A549 (cell line): ENCODE data around the gene IFITM1. TPM values are rescaled to one million over a fixed set of nuclear protein-coding genes. Genes with fewer than 3 reads are reported as not detected.

Source experiments
- ATAC-seq, 2 experiments: fragments of 200-7000 bp in 1 of 2; fragments of >200 bp in 1 of 2; cut with Nextera tagmentation in 1 of 2; cut with Tn5 transposase in 1 of 2; 3 replicates each; pipeline versions ENCODE4 v1.8.0 to v1.9.1; 2018 to 2020; ENCODE audit warnings: mild to moderate bottlenecking in 1 of 2, moderate library complexity in 1 of 2
- CTCF ChIA-PET: fragments of 300-600 bp; sonication (Branson Sonifier 250); formaldehyde crosslinking; extraction: SDS; loops from one replicate; lab custom pipeline; 2021; ENCODE audit warnings: antibody characterized with exemption, inconsistent platforms; lab: Yijun Ruan, JAX
- POLR2A ChIA-PET: fragments of 350-600 bp; formaldehyde crosslinking; extraction: SDS; loops from one replicate; lab custom pipeline; 2021; ENCODE audit warnings: antibody characterized with exemption, inconsistent platforms; lab: Yijun Ruan, JAX
- DNase-seq, 2 experiments: peaks; one replicate each; pipeline versions ENCODE4 v3.0.0 to v3.0.0-alpha.2; 2011 to 2016; ENCODE audit warnings: low read depth in 1 of 2, low spot score in 1 of 2
- FAIRE-seq: peaks from 2 replicates; lab custom pipeline; 2011; peaks lifted over from hg19 to GRCh38; lab: Jason Lieb, UNC
- H3K27ac ChIP-seq, 2 experiments: fragments of >200 bp; sonication (Bioruptor Twin); formaldehyde crosslinking; 3 replicates each; pipeline ENCODE4 v1.5.1; 2016 to 2017
- H3K4me1 ChIP-seq: fragments of >200 bp; sonication (Bioruptor Twin); formaldehyde crosslinking; 3 replicates; pipeline ENCODE4 v1.6.1; 2016
- H3K4me2 ChIP-seq: fragments of >200 bp; sonication (Bioruptor Twin); formaldehyde crosslinking; 3 replicates; pipeline ENCODE4 v1.6.1; 2016
- H3K4me3 ChIP-seq: fragments of >200 bp; sonication (Bioruptor Twin); formaldehyde crosslinking; 3 replicates; pipeline ENCODE4 v1.5.1; 2016
- H3K9me3 ChIP-seq: fragments of >200 bp; sonication (Bioruptor Twin); formaldehyde crosslinking; 3 replicates; pipeline ENCODE4 v1.6.1; 2016
- BHLHE40 ChIP-seq: IDR thresholded peaks from 2 replicates; pipeline ENCODE4 v1.6.1; 2012; ENCODE audit warnings: low read depth, low read length, inconsistent platforms
- CBX8 ChIP-seq: fragments of 200-600 bp; sonication (generic); IDR thresholded peaks from 2 replicates; pipeline ENCODE4 v1.6.1; 2016
- CEBPB ChIP-seq, 2 experiments: fragments of >200 bp in 1 of 2; sonication (Bioruptor Twin) in 1 of 2; formaldehyde crosslinking in 1 of 2; IDR thresholded peaks; 2 replicates each; pipeline ENCODE4 v1.6.1; 2012 to 2016
- CHD4 ChIP-seq: fragments of 200-600 bp; sonication (generic); IDR thresholded peaks from 2 replicates; pipeline ENCODE4 v1.6.1; 2016; ENCODE audit warnings: antibody characterized with exemption, mild to moderate bottlenecking, borderline replicate concordance
- FOSL2 ChIP-seq, 2 experiments: fragments of 450-650 bp in 1 of 2; fragments of >200 bp in 1 of 2; sonication (Bioruptor Twin) in 1 of 2; formaldehyde crosslinking; IDR thresholded peaks; 2 replicates each; pipeline versions ENCODE4 v1.5.0 to v1.6.1; 2016 to 2020; ENCODE audit warnings: mild to moderate bottlenecking in 1 of 2, moderate library complexity in 1 of 2
- FOXS1 ChIP-seq: fragments of 250-450 bp; sonication (Bioruptor Pico); IDR thresholded peaks from 2 replicates; pipeline ENCODE4 v1.5.0; 2020; ENCODE audit warnings: mild to moderate bottlenecking, moderate library complexity
- GATA3 ChIP-seq: IDR thresholded peaks from 2 replicates; pipeline ENCODE4 v1.6.1; 2012; ENCODE audit warnings: borderline replicate concordance
- HOXB13 ChIP-seq: fragments of 250-450 bp; sonication (Bioruptor Pico); IDR thresholded peaks from 2 replicates; pipeline ENCODE4 v1.5.0; 2020; ENCODE audit warnings: low read depth, mild to moderate bottlenecking, moderate library complexity
- KDM1A ChIP-seq: fragments of 200-600 bp; sonication (generic); IDR thresholded peaks from 2 replicates; pipeline ENCODE4 v1.6.1; 2016; ENCODE audit warnings: low read depth, mild to moderate bottlenecking
- KDM5A ChIP-seq: fragments of 200-600 bp; sonication (generic); IDR thresholded peaks from 2 replicates; pipeline ENCODE4 v1.6.1; 2016; ENCODE audit warnings: antibody characterized with exemption, mild to moderate bottlenecking
- MAFK ChIP-seq: fragments of 450-650 bp; IDR thresholded peaks from 2 replicates; pipeline ENCODE4 v1.6.1; 2014; ENCODE audit not compliant: partially characterized antibody
- MAX ChIP-seq: IDR thresholded peaks from 2 replicates; pipeline ENCODE4 v1.6.1; 2012
- MAZ ChIP-seq: fragments of 150-350 bp; IDR thresholded peaks from 2 replicates; pipeline ENCODE4 v1.6.1; 2014; ENCODE audit warnings: antibody characterized with exemption, low read depth, low read length, borderline replicate concordance
- NR3C1 ChIP-seq: fragments of >200 bp; sonication (Bioruptor Twin); formaldehyde crosslinking; IDR thresholded peaks from 3 replicates; pipeline ENCODE4 v1.6.1; 2017
- RAD21 ChIP-seq, 2 experiments: fragments of >200 bp in 1 of 2; sonication (Bioruptor Twin) in 1 of 2; formaldehyde crosslinking in 1 of 2; IDR thresholded peaks in 1 of 2; conservative IDR thresholded peaks in 1 of 2; 2 replicates in 1 of 2; 3 replicates in 1 of 2; pipeline ENCODE4 v1.6.1; 2012 to 2018; ENCODE audit warnings: inconsistent platforms in 1 of 2
- RFX5 ChIP-seq: fragments of 450-650 bp; IDR thresholded peaks from 2 replicates; pipeline ENCODE4 v1.7.1; 2014; ENCODE audit warnings: antibody characterized with exemption, mild to moderate bottlenecking, moderate library complexity
- RNF2 ChIP-seq: fragments of 200-600 bp; sonication (generic); IDR thresholded peaks from 2 replicates; pipeline ENCODE4 v1.6.1; 2016; ENCODE audit warnings: low read depth, mild to moderate bottlenecking, antibody characterized with exemption, moderate library complexity, borderline replicate concordance
- SREBF2 ChIP-seq: fragments of 450-650 bp; IDR thresholded peaks from 2 replicates; pipeline ENCODE4 v1.6.1; 2014; ENCODE audit warnings: mild to moderate bottlenecking, moderate library complexity
- ZC3H11A ChIP-seq: fragments of 450-650 bp; IDR thresholded peaks from 2 replicates; pipeline ENCODE4 v1.6.1; 2014; ENCODE audit warnings: antibody characterized with exemption, mild to moderate bottlenecking
- ZFP36 ChIP-seq: fragments of 450-650 bp; IDR thresholded peaks from 2 replicates; pipeline ENCODE4 v1.6.1; 2014; ENCODE audit warnings: borderline replicate concordance; ENCODE audit not compliant: partially characterized antibody
- ZNF302 ChIP-seq: fragments of 250-450 bp; sonication (Bioruptor Pico); IDR thresholded peaks from 2 replicates; pipeline ENCODE4 v1.9.0; 2021; ENCODE audit warnings: inconsistent platforms, mild to moderate bottlenecking, moderate library complexity
- ZSCAN20 ChIP-seq: fragments of 250-450 bp; sonication (Bioruptor Pico); IDR thresholded peaks from 2 replicates; pipeline ENCODE4 v1.8.0; 2022; ENCODE audit warnings: mild to moderate bottlenecking, moderate library complexity
- WGBS: methylation state at CpG from one replicate; pipeline ENCODE4 v1.1.6; 2017; ENCODE audit errors: missing lambda C conversion rate; 5-methylcytosine and 5-hydroxymethylcytosine counted together
- polyA plus RNA-seq, 4 experiments: library from polyadenylated mRNA; depleted of rRNA in 3 of 4; stranded (reverse); fragments of >200 nt; fragmentation: RNase III in 1 of 4; extraction: RNeasy Plus Mini Kit Qiagen cat#74134 plus additional on column Dnase treatment in 1 of 4; gene quantifications; 2 replicates in 3 of 4; 3 replicates in 1 of 4; pipeline ENCODE4 v1.2.3, GENCODE V29; 2011 to 2017
- TF ChIP-seq, protein P1 (sequence below): IDR thresholded peaks from 2 replicates; pipeline ENCODE4 v1.6.1; 2012

Gene IFITM1
- polyA plus RNA-seq, 2 of the 4 experiments (the other 2 are of a cell fraction), result 0.14 to 1.7 TPM

- Histone ChIP-seq H3K4me2 (peak overlapping the region; percentile 100), H3K4me1 (peaks cover 5% of the 10 kb centered on the region; the same call in 1 of the 3 replicates), H3K9me3 (no peaks in the 10 kb centered on the region), H3K4me3 (peak overlapping the region; percentile 94), H3K27ac (peak overlapping the region; percentile 92 to 96)
- no peak for TF ChIP-seq RFX5
- TF ChIP-seq ZC3H11A, result no peak
- no peak for TF ChIP-seq FOSL2 (IDR thresholded peaks at IDR 0.05)
- TF ChIP-seq FOSL2 (CRISPR knock-in tag; IDR thresholded peaks at IDR 0.05), result no peak
- no peak for TF ChIP-seq NR3C1
- TF ChIP-seq RAD21 (conservative IDR thresholded peaks at IDR 0.05 in 1 of 2, IDR thresholded peaks at IDR 0.05 in 1 of 2), result no peak
- TF ChIP-seq RNF2, result no peak
- TF ChIP-seq ZFP36, result no peak
- no peak for TF ChIP-seq CHD4
- ATAC-seq, result no peak
- DNase-seq, result no peak
- POLR2A ChIA-PET, result interaction anchor here (0.9 kb wide), 1 partner anchor 83 kb away, joined by 3 read pairs; the partner anchor contains the start of genes BET1L and RIC8A
- WGBS, result 95% methylated on average over 37 of the region's 48 CpGs
- no peak for FAIRE-seq
- CTCF ChIA-PET, result interaction anchor here (0.9 to 8.7 kb wide), 5 partner anchors 16 to 159 kb away, joined by 3 to 49 read pairs (median 4); partner anchors contain the start of gene IFITM2
Observed at GRCh38 chr11:289712-290620, 23.9 kb upstream of the IFITM1 start.

DNA sequence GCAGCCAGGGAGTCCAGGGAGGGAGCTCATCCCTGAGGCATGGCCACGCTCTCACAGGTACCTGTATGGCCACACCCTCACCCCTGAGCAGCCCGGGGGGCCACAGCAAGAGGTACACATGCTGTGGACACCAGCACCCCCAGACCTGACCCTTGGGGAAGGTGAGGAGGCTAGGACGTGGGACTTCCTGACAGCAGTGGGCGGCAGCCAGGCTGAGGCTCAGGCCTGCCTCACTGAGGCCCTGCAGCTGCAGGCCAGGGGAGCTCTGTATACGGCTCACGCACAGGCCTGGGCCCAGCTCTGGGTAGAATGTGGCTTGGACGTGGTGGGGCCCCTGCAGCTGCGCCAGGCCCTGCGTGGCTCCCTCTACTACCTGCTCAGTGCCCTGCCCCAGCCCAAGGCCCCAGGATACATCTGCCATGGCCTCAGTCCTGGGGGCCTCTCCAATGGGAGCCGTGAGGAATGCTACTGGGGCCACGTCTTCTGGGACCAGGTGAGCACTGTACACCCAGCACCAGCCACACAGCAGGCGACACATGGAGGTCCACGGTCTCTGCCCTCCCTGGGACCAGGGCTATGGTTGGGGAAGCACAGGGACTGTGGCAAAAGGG lies 23.1 kb upstream of the IFITM1 start:
- DNase-seq (no peak), FAIRE-seq (no peak), ATAC-seq (no peak)
- POLR2A ChIA-PET, result interaction anchor here (0.9 kb wide), 1 partner anchor 83 kb away, joined by 3 read pairs; the partner anchor contains the start of genes BET1L and RIC8A
- Histone ChIP-seq H3K27ac (no peak overlapping the region; a peak in 1 of 6 replicates), H3K4me2 (no peak overlapping the region), H3K9me3 (no peaks in the 10 kb centered on the region), H3K4me3 (no peak overlapping the region), H3K4me1 (peaks cover 5% of the 10 kb centered on the region; the same call in 1 of the 3 replicates)
- WGBS, result 95% methylated on average over 9 of the region's 13 CpGs
- TF ChIP-seq HOXB13 (CRISPR knock-in tag) (no peak), CBX8 (no peak), CEBPB (IDR thresholded peaks at IDR 0.05) (no peak), ZFP36 (no peak), FOXS1 (CRISPR knock-in tag) (no peak), KDM1A (no peak), BHLHE40 (no peak), ZSCAN20 (CRISPR knock-in tag) (no peak), SREBF2 (no peak), KDM5A (no peak), NR3C1 (no peak), MAX (no peak), MAZ (no peak), MAFK (no peak), GATA3 (no peak), ZNF302 (CRISPR knock-in tag) (no peak)
- TF ChIP-seq, protein P1, sequence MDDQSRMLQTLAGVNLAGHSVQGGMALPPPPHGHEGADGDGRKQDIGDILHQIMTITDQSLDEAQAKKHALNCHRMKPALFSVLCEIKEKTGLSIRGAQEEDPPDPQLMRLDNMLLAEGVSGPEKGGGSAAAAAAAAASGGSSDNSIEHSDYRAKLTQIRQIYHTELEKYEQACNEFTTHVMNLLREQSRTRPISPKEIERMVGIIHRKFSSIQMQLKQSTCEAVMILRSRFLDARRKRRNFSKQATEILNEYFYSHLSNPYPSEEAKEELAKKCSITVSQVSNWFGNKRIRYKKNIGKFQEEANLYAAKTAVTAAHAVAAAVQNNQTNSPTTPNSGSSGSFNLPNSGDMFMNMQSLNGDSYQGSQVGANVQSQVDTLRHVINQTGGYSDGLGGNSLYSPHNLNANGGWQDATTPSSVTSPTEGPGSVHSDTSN, result no peak
- CTCF ChIA-PET, result interaction anchor here (0.9 to 8.7 kb wide), 3 partner anchors 16 to 40 kb away, joined by 3 to 49 read pairs (median 4); partner anchors contain the start of gene IFITM2
